HG03135 (cell line): Measurements from ENCODE around the gene PDCD1.

Experiments used
- ATAC-seq: cut with Tn5 transposase; IDR thresholded peaks from one replicate; pipeline ENCODE4 v1.9.1; 2021; ENCODE audit warnings: mild to moderate bottlenecking, moderate library complexity; ENCODE audit not compliant: unreplicated experiment

Gene PDCD1

DNA sequence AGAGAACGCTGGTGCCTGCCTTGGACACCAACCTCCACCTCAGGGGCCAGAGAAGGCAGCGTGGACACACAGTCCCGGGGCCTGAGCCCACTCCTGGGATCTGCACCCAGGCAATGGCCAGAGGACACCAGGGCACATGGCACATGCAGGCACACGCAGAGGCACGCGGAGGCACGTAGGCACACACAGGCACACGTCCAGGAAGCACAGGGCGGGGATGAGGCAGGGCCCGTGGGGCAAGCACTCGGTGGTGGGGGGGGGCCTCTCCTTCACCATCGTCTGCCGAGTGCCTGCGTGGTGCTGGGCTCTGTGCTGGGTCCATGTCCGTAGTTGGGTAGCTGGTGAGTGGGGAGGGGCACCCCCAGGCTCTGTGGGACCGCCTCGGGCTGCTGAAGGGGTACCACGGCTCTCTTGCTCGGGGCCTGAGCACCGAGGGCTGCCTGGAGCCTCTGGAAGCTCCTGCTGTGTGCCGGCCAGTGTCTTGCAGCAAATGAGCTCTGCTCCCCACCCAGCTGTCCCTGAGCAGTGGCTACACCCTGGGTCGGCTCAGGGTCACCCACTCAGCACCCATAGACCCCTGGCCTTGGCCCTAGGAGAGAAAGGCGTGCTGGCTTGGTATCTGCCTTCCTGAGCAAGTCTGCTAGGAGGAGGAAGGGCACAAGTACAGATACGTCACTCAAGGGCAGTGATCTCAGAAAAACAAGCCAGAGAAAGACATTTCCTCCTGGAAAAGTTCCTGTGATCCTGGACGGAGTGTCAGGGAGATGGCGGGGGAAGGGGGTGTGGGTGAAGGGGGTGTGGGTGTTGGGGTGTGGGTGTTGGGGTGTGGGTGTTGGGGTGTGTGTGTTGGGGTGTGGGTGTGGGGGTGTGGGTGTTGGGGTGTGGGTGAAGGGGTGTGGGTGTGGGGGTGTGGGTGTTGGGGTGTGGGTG is 37.3 kb upstream of the PDCD1 start:
- ATAC-seq, result no peak

DNA sequence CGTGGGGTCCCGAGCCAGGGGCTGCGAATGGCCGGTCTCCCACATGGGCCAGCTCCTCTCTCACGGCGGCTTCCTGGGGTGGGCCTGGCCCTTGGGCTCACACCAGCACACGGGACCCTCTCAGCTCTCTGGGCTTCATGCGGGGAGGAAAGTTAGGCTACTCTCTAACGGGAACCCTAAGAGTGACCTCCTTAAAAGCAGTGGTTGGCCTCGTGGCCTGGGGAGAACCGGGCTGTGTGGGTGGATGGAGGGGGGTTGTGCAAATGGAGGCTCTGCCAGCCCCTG is 36.7 kb upstream of the PDCD1 start:
- ATAC-seq, result no peak

DNA sequence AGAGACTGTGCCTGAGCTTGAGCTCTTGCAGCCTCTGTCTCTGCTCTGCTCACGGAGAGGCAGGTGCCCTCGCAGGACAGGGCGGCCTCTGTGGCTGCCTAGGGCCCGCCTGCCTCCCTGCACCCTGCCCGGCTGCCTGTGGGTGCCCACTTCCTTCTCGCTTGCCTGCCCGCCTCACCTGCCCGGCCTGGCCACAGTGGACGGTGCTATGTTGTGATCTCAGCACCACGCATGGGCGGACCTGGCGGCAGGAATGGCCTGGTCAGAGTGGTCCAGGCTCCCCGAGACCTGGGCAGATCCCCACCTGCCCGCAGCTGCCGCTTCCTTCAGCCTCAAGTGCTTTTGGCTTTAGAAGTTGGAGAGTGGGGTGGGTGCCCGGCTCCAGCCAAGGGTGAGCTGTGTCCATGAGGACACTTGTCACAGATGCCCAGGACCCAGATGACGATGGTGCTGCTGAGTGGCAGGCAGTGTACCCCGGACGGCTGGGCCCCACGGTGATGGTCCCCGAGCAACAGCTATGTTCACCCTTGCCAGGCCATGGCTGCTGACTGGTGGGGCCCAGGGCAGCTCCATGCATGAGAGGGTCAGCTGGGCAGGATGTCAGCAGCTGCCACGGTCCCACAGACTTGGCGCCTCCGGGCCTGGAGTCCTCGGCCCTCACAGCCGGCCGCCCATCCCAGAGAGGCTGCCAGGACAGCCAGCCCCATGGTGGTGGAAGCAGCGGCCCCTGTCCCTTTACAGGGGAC is 36.2 kb upstream of the PDCD1 start:
- ATAC-seq, result no peak

DNA sequence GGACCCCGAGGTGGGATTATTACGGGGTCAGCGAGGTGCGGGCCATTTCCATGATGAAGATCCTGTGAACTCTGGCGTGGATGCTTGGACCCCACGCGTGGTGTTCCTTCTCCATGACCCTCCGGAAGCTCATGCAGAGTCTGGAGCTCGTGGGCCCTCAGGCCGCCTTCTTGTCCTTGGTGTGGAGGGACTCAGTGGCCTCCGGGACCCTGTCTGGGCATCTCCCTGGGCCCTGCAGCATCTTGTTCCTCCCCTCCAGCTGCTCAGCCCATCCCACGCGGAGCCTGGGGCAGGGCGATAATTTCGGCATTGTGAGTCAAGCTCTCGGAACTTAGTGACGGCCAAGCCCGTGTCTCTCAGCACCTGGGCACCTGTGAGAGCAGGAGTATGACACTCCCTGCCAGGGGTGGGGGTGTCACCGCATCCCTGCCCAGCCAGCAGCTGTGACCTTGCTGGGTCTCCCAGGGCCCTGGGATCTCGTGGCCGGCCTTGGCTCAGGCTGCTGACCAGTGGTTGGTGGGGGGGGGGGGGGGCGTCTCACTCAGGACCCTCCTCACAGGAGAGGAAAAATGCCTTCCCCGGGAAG is 35.5 kb upstream of the PDCD1 start:
- no peak for ATAC-seq

DNA sequence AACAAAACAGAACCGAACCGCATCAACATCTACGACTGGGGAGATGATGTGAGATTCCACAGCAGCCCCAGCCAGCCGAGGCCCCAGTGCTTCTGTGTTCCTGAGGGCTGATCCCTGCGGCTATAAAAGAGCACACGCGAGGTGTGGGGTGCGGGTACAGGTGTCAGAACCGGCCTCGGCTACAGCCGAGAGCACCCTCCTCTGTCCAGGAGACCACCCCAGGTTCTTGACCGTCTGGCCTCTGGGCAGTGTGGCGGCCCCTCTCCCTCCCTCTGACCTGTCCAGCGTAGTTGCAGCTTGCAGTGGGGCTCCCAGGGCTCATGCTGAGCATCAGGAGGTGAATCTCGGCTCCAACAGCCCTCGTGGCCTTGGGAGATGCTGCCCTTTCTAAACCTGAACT is 34.6 kb upstream of the PDCD1 start:
- ATAC-seq, result no peak

DNA sequence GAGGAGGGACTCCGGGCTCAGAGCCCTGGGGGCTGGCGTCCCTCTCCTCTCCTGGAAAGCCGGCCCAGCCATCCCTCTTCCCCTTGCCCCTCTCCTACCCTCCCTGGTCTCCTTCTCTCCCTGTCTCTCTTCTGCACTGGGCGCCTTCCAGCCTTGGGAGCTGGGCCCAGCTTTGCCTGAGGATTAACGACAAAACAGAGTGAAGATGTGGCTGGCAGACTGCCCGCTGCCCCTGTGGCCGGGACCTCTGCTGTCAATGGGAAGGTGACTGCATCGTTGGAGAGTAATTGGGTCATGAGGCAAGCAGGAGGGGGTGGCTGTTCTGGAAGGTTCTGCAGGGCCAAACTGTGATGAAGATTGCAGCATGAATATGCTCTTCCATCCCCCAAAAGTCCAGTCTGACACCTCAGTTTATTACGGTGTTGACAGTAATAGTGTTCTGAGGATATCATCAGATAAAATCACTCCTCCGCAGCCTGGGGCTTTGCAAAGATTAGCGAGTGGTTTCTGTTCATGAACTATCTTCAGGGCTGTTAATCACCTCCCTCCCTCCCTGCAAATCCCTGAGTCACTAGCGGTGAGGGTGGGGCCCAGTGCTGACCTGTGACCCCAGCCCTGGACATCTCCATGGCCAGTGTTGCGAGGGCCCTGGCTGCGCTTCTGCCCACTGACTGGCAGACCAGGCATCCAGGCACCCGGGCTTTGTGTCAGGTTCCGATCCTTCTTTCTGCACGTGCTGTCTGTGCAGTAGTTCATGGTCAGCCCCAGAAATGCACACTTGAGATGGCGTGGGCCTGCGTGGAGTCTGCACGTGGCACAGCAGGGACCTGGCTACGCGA is 33.8 kb upstream of the PDCD1 start:
- ATAC-seq, result no peak

DNA sequence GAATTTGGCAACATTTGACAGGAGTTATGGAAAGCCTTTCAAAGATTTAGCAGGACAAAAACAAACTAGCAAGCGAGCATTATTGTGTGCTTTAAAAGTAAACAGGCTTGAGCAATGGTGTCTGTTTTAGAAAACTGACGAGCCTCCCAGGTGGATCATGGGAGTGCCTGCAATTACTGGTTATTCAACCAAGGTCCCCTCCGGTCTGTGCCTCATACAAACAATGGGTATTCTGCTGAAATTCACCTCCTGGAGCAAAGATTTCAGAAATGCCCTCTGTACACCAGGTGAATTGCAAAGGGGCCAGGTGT is 33.2 kb upstream of the PDCD1 start:
- no peak for ATAC-seq

DNA sequence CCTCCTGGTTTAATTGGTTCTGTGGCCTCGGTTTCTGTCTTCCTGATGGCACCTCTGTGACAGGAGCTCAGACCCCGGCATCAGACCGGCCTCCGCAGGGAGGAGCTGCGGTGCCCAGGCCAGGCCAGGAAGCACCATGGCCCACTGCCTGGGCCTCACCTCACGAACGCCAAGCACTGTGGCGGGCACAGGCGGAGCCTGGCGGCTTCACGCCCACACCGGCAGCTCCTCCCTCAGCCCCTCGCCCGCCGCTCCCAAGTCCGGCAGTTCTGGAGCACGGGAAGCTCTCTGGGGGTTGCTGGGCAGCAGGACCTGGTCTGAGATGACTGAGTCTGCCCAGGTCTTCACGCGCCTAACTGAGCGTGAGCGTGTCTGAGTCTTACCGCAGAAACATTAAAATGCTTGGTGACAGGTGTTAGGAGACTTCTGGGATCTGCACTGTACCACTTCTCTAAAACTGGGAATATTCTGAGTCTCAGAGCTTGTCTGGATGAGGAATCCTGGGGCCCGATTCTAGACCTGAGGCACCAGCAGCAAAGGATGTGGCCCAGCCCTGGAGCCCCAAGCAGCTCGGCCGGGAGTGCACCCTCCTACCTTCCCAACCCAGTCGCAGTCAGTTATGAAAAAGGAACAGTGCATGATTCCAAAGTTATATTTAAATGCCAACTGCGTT is 32.8 kb upstream of the PDCD1 start:
- no peak for ATAC-seq

DNA sequence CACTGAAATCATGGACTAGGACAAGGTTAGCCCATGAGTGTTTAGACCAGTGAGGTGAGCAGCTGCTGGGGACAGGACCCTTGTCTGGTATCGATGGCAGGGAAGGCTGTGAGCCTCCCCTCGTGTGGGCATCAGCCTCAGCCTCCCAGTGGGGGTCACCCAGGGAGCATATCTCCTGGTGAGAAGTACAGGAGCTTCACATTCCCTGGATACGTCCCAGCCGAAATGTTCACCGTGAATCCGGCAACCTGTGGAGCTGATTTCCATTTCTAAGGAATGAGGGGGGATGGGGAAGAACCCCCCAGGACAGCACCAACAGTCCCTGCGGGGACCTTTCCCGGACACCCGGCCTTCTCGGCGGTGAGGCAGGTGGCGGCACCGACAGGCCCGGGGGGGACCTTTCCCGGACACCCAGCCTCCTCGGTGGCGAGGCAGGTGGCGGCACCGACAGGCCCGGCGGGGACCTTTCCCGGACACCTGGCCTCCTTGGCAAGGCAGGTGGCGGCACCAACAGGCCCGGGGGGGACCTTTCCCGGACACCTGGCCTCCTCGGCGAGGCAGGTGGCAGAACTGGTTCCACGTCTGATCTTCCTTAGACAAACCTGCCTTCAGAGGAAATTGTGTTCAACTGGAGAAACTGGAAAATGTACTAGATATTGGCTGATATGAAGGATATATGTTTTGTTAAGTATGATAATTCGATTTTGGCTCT is 32.0 kb upstream of the PDCD1 start:
- ATAC-seq, result no peak

DNA sequence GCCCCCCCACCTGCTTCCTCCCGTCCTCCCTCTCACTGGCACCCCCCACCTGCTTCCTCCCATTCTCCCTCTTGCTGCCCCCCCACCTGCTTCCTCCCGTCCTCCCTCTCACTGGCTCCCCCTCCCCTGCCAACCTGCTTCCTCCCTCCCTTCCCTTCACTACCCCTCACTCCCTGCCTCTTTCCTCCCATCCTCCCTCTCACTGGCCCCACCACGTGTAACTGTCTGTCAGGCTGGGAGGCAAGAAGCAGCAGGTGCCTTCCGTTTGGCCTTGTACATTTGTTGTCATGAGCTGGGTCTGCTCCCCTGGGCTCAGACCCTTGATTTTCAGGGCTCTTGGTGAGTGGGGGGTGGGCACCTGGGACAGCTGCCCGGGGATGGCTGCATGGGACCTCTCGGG is 29.9 kb upstream of the PDCD1 start:
- no peak for ATAC-seq

DNA sequence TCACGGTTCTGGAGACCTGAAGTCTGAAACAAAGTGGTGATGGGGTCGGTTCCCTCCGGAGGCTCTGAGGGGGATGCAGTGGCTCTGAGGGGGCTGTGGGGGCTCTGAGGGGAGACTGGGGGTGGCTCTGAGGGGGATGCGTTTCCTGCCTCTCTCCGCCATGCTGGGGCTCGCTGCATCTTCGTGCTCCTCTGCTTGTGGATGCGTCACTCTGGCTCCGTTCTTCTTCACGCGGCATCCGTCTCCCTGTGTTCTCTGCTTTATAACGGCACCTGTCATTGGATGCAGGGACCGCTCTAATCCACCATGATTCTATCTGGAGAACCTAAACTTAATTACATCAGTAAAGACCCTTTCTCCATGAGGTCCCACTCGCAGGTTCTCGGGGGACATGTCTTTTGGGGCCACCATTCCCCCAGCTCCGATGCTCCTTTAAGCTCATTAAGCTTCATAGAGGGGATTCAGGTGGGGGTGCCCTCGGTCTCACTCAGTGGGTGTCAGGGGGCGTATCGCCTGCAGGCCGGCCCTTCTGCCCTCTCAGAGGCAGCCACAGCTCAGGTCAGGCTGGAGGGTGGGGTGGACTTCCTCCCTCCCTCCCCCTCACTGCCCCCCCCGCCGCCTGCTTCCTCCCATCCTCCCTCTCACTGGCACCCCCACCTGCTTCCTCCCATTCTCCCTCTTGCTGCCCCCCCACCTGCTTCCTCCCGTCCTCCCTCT is 29.3 kb upstream of the PDCD1 start:
- no peak for ATAC-seq

DNA sequence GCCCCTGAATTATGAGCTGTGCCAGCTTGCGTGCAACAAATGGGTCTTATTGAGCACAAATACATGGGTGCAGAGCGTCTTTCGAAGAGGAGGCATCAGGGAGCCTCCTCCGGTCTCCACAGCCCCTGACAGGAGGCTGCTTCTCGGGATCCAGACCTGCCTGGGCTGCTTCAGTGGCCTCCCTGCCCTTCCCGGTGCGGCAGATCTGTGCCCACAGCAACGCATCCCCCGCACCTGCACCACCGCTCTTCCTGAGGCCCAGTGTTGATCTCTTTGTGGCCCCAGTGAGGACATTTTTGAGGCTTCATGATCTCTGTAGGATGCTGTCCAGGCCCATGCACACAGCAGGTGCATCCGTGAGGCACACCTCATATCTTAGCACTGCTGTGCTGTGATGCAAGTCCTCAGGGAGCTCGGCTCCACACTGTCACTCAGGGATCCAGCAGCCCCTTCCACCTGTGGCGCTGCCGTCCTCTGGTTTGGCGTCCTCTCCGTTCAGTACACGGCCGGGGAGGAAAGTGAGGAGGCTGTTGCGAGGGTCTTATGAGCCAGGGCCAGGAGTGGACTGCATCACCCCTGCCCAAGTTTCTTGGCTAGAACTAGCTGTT is 28.2 kb upstream of the PDCD1 start:
- ATAC-seq, result no peak

DNA sequence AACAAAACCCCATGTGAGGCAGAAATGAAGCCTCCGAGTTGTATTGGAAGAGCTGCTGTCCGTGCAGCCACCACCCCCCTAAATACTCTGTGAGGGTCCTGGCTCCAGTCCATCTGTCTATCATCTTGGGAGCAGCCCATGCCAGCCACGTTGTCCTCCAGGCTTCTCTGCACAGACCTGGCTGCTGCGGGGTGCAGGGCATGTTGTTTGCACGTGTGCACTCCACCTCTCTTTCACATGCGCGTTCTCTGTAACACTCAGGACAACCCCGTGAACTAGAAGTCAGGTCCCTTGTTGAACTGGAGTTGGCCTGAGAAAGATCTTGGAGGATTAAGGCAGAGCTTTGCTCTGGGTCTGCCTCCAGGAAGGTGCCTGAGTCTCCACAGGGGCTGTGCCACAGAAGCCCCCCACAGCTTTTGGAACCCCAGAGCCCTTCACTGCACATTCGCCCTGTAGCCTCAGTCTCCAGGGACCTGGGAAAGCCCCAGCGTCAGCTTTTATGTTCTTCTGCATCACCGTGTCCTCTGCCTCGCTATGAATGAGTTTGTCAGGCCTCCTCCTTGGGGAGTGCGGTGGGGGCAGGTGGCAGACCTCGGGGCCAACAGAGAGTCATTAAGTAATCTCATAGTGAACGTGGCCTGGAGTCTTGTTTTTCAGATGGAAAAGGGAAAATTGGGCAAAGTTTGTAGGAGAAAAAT is 27.4 kb upstream of the PDCD1 start:
- ATAC-seq, result no peak

DNA sequence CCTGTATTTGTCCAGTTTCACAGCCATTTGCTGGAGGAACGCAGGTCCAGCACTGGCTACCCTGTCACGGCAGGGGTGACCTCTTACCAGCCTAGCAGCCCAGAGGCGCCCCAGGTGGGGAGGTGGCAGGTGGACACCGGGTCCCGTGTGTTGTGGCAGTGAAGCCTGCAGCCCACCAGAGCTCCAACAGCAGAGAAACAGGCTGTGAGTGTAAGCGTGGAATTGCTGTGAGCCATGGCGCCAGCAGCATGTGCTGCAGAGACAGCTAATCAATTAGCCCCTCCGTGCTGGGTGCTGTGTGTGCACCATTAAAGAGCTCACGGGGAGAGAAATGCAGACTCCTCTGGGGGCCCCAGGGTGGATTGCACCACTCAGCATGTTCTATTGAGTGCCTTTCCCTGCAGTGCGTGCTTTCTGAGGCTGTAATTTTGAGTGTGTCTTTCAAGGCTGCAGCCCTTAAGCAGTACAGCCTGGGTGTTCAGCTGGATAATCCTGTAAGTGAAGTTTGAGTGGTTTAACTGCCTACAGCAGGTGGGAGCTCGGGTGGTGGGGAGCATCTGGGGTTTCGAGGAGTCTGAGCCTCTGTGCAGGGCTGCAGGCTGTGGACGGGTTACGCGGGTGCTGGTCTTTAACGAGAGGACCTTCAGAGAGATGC is 26.7 kb upstream of the PDCD1 start:
- ATAC-seq, result no peak

DNA sequence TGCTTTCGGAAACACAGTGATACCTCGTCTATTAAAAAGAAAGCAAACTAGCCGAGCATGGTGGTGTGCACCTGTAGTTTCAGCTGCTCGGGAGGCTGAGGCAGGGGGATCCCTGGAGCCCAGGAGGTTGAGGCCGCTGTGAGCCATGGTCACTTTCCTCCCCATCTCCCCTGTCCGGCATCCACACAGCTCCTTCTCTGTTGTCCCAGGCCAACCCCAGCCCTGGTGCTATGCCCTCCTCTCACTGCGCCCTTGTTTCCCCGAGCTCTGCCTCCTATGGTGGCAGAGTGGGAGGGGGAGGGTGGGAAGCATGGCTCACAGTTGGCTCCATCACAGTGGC is 26.2 kb upstream of the PDCD1 start:
- no peak for ATAC-seq

DNA sequence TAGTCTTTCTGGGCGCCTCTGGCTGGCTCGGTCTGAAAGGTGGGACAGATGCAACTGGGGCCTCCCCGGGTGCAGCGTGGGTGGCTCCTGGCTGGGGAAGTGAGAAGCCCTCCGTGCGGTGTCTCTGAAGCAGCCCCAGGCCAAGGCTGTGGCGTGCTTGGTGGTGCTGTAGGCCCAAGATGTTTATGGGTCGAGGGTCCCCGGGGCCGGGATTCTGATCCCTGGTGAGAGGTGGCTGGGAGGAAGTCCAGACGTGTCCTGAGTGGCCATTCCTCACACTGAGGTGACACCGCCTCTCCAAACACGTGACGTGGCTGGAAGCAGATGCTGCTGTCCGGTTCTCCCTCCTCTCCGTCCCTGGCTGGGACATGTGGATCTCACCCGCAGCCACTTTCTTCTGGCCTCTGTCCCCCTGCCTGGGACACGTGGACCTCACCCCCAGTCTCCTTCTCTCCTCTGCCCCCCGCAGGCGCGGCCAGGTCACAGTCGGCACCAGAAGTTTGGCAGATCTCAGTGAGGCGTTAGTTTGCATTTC is 23.5 kb upstream of the PDCD1 start:
- ATAC-seq, result peak; percentile 57

DNA sequence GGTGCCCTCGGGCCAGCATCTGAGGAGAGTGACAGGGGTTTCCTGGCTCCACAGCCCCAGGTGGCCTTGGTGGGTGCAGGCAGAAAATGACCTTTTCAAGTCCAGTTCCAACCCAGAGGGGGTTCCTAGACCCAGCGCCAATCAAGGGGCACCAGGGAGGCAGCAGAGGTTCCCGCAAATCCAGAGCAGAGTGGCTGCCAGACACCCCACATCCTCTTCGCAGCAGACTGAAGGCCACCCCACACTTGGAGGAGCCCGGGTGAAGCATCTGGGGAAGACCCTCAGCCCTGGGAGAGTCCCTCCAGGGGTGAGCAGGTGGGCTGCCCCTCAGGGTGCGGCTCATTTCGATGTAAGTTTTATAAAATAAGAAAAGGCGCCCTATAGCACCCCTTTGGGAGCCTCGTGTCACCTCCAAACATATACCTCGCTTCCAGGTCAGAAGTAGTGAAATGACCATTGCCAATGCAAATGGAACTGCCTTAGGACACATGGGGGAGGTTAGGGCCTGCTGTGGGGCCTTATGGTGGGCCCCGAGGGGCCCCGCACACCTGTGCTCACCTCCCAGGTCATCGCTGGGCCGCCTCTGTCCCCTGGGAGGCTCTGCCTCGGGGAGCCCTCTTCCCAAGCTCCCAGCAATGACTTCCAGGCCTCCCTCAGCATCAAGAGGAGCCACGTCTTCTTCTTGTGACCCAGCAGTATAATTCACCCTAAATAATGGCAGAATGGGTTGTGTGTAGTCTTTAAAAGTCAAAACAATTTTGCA is 21.8 kb upstream of the PDCD1 start:
- no peak for ATAC-seq
